Hepatic stellate cell (primary cell): Measurements from ENCODE around the gene WWOX.

Experiments
- DNase-seq: peaks from one replicate; pipeline ENCODE4 v3.0.0; 2011; ENCODE audit warnings: low spot score

WWOX gene

GRCh38 chr16:78906135-78906534, 806.7 kb downstream of the WWOX start:
- no peak for DNase-seq

DNA sequence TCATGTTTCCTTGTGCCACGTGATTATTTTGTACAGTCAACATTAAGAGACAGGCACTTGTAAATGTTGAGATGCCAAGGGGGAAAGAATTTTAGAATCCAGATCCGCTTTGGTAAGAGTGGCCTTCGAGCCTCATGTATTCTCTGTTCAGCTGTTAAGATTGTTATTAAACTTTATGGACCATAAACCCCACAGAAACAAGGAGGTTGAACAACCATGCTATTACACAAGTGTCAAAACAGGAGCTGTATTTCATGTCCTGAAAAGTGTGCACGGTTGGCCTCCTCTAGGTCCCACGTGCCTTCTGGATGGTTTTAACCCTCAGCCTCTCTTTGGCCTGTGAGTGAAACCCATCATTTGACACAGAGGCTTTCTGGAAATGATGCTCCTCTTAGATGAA, 809.8 kb downstream of the WWOX start:
- no peak for DNase-seq

DNA sequence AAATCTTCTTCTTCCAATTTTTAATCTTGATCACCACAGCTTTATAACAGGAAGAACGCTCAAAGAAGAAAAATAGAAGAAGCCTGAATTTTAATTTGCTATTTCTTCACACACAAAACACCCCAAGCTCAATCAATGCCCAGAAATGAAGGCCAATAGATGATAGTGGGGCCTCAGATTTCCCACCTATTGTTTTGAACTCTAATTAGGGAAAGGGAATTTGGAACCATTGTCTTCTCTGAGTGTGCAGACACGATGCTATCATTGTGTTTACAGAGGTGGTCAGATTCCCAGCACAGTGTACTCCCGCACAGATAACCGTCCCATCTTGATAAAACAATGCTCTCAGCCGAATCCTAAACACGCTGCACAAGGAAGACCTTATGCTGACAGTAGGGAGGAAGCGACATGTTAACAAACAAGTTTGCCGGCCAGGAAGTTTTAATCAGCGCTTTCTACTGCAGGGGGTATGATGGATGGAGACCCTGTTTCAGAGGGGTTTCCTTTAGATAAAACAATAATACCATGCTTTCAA, 816.4 kb downstream of the WWOX start:
- no peak for DNase-seq

DNA sequence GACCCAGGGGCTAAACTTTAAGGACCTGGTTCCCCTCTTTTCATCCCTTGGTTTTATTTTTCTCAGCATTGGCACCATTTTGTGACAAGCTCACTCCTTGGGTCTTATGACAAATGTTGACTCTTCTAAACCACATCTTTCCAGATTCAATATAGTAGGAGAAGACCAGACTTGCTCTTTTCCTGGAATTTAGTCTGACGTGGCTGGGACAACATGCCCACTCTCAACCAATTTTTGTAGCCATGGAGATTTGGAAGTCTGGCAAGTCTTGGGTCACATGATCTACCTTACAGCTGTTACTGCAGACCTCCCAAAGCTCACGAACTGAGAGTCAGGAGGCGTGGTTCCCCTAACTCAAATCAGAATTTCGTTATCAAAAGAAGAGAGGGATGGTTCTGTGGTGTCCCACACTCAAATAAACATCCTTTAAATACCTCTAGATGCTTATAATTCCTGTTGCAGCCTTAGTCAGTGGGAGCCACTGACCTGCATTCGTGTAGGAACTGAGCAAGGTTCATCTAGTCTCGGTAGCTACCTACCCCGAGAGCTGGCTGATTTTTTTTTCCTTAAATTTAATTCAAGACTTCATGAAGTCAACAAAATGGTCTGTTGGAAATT, 817.6 kb downstream of the WWOX start:
- DNase-seq = no peak

DNA sequence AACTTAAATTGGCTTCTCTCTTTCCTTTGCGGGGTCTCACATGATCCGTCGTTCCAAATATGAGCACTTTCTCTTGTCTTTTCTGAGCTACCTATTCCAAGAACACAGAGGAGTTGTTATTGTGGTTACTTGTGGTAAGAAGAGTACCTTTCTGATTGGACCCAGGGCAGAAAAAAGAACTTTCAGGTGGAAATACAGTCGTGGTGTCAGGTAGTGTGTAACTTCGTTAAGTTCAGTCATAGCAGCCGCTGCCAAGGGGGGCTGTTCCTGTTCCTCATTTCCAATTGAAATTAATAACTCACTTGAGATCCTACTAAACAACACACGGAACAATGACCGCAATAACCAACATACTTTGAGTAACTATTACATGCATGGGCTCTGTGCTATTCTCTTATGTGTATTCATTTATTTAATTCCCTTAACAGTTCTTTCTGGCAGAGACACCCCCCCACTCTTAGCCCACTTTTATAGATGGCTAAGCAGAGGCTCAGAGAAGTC, 819.4 kb downstream of the WWOX start:
- DNase-seq = no peak

DNA sequence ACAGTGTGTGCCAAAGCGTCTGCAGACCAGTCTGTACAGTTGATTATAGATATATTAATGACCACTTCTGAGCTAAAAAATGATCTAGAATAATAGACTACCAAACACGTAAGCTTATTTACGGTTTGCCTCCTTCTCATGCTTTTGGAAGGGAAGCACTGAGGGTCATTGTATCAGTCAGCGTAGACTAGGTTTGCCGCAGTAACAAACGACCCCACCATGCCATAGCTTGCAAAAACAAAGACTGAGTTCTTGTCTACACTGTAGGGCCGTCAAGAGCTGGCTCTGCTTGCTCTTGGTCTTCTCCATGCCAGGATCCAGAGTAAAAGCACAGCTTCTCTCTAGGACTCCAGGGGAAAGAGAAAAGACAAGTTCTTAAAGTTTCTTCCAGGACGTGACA, 820.4 kb downstream of the WWOX start:
- no peak for DNase-seq

DNA sequence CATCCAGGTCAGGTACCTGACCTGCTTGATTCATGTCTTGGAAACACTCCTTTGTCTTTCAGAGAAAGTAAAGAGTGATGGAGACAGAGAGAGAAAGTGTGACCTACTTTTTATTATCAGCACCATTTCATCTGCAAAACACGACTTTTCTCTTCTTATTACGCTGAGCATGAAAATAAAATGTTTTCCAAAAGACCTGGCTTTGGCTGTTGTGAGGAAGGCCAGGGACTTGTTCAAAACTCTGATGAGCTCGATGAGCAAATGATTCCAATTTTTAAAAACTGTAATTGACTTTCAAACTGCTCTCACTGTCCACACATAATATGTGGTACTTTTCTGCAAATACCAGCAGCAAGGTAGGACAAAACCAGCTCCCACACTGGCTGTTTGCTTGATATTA, 821.2 kb downstream of the WWOX start:
- DNase-seq = no peak

GRCh38 chr16:78925083-78925767, 825.8 kb downstream of the WWOX start:
- DNase-seq = no peak

DNA sequence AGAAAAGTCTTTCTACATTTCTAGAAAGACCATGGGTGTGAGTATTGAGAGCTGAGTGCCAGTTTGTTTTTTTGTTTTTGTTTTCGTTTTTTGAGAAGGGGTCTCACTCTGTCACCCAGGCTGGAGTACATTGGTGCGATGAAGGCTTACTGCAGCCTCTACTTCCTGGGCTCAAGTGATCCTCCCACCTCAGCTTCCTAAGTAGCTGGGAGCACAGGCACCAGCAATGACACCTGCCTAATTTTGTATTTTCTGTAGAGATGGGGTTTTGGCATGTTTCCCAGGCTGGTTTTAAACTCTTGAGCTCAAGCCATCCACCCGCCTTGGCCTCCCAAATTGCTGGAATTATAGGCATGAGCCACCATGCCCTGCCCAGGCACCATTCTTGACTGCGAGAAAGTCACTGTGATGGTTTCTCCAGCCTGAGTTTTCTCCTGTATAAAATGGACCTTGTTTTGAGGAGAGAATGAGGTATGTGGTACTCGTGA, 827.3 kb downstream of the WWOX start:
- DNase-seq = no peak

DNA sequence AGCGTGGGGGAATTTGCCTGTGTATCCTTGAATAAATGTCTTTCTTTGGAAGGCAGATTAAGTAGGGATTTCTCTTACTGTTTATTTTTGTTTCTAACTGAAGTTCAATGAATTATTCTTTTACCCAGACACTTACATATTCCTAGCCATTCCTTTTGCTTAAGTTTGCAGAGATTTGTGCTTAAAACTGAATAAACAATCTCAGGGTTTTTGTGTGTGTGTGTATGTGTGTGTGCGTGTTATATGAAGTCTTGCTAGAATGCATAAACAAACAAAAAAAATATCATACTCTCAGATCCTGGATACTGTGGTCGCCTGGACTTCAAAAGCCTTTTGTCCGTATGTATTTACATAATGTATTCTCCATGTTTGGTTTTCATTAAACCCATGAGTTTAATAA, 828.3 kb downstream of the WWOX start:
- DNase-seq = no peak

- no peak for DNase-seq
Observed at GRCh38 chr16:78929841-78930240, 830.4 kb downstream of the WWOX start.

GRCh38 chr16:78930561-78930960, 831.1 kb downstream of the WWOX start:
- no peak for DNase-seq

- no peak for DNase-seq
Observed at GRCh38 chr16:78931267-78931666, 831.8 kb downstream of the WWOX start.

GRCh38 chr16:78931678-78932077, 832.2 kb downstream of the WWOX start:
- DNase-seq = no peak

DNA sequence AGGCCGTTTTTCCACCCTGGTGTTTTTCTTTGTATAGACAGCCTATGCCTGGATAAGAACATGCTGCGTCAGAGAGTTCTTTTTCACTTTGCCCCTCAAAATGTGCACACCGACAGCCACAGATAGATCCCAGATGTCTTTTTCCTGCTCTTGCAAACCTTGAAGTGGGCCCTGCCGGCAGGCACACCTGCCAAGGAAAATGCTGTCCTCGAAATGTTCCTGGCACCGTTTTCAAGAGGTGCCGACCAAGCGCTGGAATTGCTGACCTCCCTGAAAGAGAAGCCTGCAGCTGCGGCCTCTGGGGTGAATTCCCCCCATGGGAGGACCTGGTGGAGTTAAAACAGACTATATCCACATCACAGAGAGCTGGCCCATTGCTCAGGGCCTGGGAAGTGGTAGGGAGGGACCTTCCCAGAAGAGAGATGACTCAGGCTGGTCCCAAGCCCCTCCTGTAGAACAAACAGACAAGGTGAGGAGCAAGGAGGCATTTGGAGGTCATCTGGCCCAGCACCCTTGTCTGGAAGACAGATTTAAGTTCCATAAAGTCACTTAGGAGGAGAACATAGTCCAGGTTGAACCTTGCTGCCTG, 833.0 kb downstream of the WWOX start:
- DNase-seq = no peak

- no peak for DNase-seq
Observed at GRCh38 chr16:78936060-78936459, 836.6 kb downstream of the WWOX start.

DNA sequence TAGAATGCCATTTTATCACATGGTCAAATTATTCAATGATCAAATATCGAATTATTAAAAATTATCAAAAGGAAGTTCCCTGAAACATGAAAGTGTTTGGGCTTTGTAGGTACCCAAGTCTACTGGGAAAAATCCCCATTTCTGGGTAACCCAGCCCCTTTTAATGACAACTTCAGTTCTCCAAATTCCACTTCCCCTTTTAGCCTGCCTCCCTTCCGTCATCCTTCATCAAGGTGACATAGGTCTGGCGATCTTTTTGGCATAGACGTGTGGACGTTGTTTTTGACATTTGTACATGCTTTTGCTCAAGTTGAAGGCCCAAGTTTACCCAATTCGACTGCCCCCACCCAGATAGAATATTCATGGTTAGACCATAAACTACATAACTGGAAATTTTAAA, 840.1 kb downstream of the WWOX start:
- DNase-seq = no peak

GRCh38 chr16:78942625-78943245, 843.3 kb downstream of the WWOX start:
- no peak for DNase-seq

DNA sequence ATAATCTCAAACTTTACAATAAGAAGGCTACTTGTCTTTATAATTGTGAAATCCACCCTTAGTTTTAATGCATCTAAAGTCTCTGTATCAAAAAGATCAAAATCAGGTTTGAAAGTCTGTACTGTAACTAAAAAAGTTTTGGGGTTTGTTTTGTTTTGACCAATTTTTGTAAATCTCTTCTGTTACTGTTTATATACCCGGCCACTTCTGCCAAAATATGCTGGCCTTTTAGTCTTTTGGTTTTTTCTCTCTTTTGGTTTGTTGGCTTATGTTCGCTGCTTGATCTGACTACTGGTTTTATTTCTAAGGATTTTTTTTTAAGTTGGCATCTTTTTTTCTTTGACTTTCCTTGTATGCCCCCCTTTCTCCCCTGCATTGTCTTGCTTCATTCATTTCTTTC, 845.9 kb downstream of the WWOX start:
- no peak for DNase-seq

DNA sequence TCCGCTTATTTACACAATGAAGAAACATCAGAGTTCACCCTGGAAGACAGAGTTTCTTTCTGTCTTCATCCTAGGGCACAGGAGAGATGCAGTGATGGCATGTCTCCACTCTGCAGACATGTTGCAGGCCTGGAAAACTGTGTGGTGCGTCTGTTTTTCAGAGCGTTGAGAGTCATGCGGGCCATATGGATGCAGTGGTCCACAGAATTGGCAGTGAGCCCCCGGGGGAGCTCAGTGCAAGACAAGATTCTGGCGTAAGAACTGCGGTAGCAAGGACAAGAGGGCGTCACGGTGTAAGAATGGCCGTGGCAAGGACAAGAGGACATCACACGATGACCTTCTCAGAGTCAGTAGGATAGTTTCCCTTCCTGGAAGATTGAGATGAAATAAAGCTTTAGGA, 847.1 kb downstream of the WWOX start:
- DNase-seq = no peak

DNA sequence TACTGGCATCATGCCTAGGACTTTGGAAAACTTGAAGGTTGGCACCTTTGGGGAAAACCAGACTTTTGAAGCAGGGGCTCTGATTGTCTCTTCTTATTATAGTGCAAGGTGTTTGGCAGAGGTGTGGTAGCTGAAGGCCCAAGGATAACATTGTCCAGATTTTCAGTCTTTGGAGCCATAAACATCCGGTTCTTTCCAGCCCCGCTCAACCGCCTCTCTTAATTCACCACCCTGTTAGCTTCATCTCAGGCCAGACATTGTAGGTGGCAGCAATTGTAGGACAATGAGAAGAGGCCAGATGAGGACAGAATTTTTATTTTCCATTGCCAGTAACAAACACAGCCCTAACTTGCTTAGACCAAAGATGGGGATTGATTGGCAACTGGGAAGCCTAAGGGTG, 851.3 kb downstream of the WWOX start:
- DNase-seq = no peak

DNA sequence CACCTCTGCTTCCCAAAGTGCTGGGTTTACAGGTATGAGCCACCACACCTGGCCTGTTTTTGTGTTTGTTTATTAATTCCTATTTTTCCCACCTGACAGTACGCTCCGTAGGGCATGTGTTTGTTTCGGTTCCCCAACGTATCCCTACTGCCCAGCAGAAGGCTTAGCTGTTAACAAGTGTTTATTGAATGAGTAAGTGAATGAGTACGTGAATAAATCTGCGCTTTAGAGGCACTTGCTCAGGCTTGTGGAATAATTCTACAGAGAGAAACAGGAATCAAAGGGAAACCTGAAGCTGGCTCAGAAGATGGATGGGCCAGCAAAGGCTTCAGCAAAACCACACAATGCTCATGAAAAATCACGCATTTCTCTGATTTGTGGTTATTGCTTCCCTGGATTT, 853.2 kb downstream of the WWOX start:
- no peak for DNase-seq

DNA sequence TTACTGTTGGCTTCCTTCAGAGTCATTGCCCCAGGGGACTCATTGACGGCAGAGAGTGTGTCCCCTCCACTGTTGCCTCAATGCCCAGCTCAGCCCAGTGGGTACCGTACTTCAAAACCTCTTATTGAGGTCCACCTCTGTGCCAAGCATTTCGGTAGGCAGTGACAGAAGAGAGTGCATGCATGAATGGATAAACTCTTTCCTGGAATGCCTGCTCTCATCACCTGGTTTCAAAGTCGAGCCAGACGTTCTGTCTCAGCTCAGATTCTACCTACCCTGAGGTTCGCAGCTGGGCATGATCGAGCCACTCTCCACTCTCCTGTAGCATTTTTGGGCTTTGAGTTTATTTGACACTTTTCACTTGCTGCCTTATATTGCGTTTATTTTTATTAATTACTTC, 854.1 kb downstream of the WWOX start:
- DNase-seq = no peak
